Thymus (tissue), 11 donors: ENCODE measurements around the gene APOD. TPM values are rescaled to one million over a fixed set of nuclear protein-coding genes. Genes with fewer than 3 reads are reported as not detected.

Source experiments
- DNase-seq, 9 donors: peaks; one replicate each; pipeline ENCODE4 v3.0.0-alpha.2; 2013; ENCODE audit warnings: low spot score in 9 of 9, low read depth in 6 of 9, missing footprints in 1 of 9
- H3K27ac ChIP-seq, 2 donors: one replicate each; pipeline ENCODE4 v1.5.1; 2013; ENCODE audit warnings: control low read depth in 1 of 2, low read depth in 1 of 2, low read length in 1 of 2, mild to moderate bottlenecking in 1 of 2, moderate library complexity in 1 of 2
- H3K27me3 ChIP-seq, 2 donors: one replicate each; pipeline ENCODE4 v1.5.1; 2013; ENCODE audit warnings: low read length in 1 of 2; ENCODE audit not compliant: control insufficient read depth in 2 of 2, insufficient read depth in 1 of 2
- H3K36me3 ChIP-seq, 2 donors: one replicate each; pipeline ENCODE4 v1.5.1; 2013; ENCODE audit warnings: low read length in 1 of 2, mild to moderate bottlenecking in 1 of 2, moderate library complexity in 1 of 2; ENCODE audit not compliant: control insufficient read depth in 2 of 2, insufficient read depth in 2 of 2
- H3K4me1 ChIP-seq, 2 donors: one replicate each; pipeline ENCODE4 v1.5.1; 2013; ENCODE audit warnings: low read length in 2 of 2; ENCODE audit not compliant: control insufficient read depth in 2 of 2, insufficient read depth in 2 of 2
- H3K4me3 ChIP-seq, 2 donors: one replicate each; pipeline ENCODE4 v1.5.1; 2013; ENCODE audit warnings: low read length in 2 of 2, control low read depth in 1 of 2, mild to moderate bottlenecking in 1 of 2
- H3K9me3 ChIP-seq, 2 donors: one replicate each; pipeline ENCODE4 v1.5.1; 2013; ENCODE audit warnings: low read length in 1 of 2, mild to moderate bottlenecking in 1 of 2; ENCODE audit not compliant: control insufficient read depth in 2 of 2, insufficient read depth in 1 of 2
- WGBS: extraction: QIAGEN DNeasy Blood & Tissue Kit; methylation state at CpG from one replicate; pipeline ENCODE4 v1.1.7; 2013; 5-methylcytosine and 5-hydroxymethylcytosine counted together
- polyA plus RNA-seq: library from polyadenylated mRNA; stranded (reverse); fragments of 200-250 nt; gene quantifications from one replicate; pipeline ENCODE4 v1.2.3, GENCODE V29; 2013
- total RNA-seq: library from RNA; stranded (reverse); fragments of 120-200 nt; gene quantifications from one replicate; pipeline ENCODE4 v1.2.4, GENCODE V29; 2013
- donor health status: healthy.

Gene APOD
- total and polyA plus RNA-seq, 2 donors, result 2.9 to 200 TPM

DNA sequence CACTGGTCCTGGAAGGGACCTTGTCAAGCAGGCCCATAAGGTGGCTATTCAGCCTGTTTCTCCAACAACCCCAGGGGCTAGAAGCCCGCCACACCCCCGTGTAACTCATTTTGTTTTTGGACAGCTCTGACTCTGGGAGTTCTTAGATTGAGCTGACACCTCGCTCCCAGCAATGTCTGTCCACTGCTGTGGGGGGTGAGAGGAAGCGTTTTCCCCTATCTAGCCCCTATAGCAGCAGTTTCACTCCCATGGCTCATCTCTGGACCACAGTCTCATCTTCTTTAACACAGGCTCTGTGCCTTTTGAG, 39.6 kb downstream of the APOD start:
- H3K27ac ChIP-seq, result no peak overlapping the region
- WGBS, result 97% methylated on average over 4 of the region's 4 CpGs
- H3K27me3 ChIP-seq, result no peaks in the 10 kb centered on the region
- H3K4me3 ChIP-seq, result peak overlapping the region in 1 of 2 donors; percentile 72
- DNase-seq, result no peak
- no peaks in the 10 kb centered on the region for H3K9me3 ChIP-seq
- H3K4me1 ChIP-seq, result peaks cover 38 to 70% of the 10 kb centered on the region in 2 donors
- peaks cover 0 to 5% of the 10 kb centered on the region in 2 donors for H3K36me3 ChIP-seq

DNA sequence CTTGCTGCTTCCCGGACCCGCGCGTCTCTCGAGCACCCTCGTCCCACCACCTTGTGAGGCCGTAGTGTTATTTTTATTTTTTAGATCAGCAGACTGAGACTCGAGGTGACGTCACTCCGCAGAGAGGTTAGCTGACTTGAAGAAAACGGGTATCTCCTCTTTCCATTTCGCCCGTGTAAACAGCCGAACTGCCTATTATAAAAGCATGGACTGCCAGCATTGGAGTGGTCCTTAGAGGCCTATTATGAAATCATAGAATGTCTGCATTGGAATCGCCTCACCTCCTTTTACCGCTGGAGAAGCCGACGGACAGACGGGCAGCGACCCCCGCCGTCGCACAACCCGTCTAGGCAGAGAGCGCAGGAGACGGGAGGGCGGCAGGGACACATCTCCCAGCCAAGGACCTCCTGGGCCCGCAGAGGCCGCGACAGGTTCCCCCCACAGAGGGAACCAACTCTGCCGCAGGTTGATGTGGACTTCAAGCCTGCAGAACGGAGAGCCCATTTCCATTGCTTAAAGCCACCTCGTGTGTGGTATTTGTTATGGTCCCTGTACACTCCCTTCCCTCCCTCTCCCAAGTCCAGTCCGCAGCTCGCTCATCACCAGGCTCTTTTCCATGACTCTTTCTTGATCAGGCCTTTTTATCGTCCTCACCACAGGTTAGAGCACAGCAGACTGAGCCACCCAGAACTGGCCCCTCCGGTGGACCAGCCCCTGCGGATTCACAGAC, 40.1 kb downstream of the APOD start:
- Histone ChIP-seq H3K36me3 (peaks cover 0 to 5% of the 10 kb centered on the region in 2 donors), H3K4me1 (peaks cover 36 to 66% of the 10 kb centered on the region in 2 donors), H3K9me3 (no peaks in the 10 kb centered on the region), H3K4me3 (peak overlapping the region; percentile 72 to 93), H3K27ac (peak overlapping the region; percentile 77 to 87), H3K27me3 (no peaks in the 10 kb centered on the region)
- WGBS, result 27% methylated on average over 38 of the region's 38 CpGs
- no peak for DNase-seq

DNA sequence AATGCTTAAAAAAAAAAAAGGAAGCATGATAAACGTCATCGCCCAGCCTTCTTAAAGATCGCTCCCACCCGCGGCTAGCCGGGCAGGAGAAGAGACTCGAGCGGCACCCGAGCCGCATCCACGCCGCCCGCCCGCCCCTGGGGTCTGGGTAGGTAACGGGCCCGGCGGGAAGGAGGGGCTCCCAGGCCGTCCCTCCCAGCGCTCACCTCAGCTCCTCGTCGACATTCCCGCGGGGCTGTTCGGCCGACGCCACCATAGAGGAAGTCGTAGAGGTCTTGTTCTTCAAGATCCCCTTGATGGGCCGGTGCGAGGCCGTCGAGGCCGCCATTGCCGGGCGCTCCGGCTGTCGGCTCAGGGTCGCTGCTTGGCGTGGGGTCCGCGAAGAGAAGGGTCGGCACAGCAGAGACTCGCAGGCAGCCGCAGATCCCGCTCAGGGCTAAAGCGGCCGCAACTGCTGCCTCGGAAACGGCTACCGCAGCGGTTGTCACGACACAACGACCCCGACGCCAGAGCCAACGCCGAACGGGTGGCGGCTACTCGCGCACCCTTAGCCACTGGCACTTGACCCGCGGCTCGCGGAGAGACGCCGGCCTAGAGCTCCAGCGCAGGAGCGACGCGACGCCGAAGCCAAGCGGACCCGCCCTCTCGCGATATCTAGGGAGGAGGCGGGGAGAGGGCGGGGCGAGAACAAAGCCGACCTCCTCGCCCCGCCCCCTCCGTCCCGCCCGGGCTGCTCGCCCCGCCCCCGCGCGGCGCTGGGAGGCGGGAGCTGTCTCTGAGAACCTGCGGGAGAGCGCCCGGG, 40.8 kb downstream of the APOD start, which contains the start of gene PPP1R2:
Gene PPP1R2, minus strand, starts transcription at position 628 of the 802 bp plus-strand sequence. Its CDS starts 300 bp downstream, at position 328.
- WGBS, result under 1% methylated on average over 95 of the region's 95 CpGs
- peaks cover 30 to 58% of the 10 kb centered on the region in 2 donors for H3K4me1 ChIP-seq
- H3K9me3 ChIP-seq, result no peaks in the 10 kb centered on the region

DNA sequence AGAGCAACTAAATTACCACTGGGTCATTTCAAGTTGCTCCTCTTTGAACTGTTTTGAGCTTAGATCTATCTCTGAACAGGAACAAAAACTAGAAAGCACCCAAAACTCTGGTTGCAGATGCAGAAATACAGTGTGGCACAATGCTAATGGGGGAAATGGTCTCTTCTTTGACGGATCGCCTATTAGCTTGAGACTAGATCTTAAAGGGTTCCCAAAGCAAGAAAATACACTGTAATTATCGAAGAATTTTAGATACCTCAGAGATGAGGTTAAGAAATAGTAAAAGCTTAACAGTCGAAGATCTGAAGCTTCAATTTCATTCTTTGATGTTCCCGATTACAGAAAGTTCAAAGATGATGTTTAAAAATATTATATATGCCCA, 41.4 kb downstream of the APOD start:
- Histone ChIP-seq H3K27ac (peak overlapping the region in 1 of 2 donors; percentile 93), H3K27me3 (no peaks in the 10 kb centered on the region), H3K4me1 (peaks cover 29 to 53% of the 10 kb centered on the region in 2 donors), H3K4me3 (peak overlapping the region; percentile 72 to 93), H3K9me3 (no peaks in the 10 kb centered on the region), H3K36me3 (peaks cover 0 to 9% of the 10 kb centered on the region in 2 donors)
- peak in 1 of 9 donors; percentile 64 for DNase-seq
- WGBS, result under 1% methylated on average over 5 of the region's 5 CpGs

More for the DNA sequence above, 40.8 kb downstream of the APOD start, which contains the start of gene PPP1R2:
- peak within 1 kb of the TSS; percentile 72 to 93 for H3K4me3 ChIP-seq
- peak in 8 of 9 donors; percentile 79 to 95 (median 91) for DNase-seq
- peaks cover 0 to 7% of the 10 kb centered on the region in 2 donors for H3K36me3 ChIP-seq
- H3K27ac ChIP-seq, result peak within 1 kb of the TSS; percentile 87 to 93
- no peaks in the 10 kb centered on the region for H3K27me3 ChIP-seq

DNA sequence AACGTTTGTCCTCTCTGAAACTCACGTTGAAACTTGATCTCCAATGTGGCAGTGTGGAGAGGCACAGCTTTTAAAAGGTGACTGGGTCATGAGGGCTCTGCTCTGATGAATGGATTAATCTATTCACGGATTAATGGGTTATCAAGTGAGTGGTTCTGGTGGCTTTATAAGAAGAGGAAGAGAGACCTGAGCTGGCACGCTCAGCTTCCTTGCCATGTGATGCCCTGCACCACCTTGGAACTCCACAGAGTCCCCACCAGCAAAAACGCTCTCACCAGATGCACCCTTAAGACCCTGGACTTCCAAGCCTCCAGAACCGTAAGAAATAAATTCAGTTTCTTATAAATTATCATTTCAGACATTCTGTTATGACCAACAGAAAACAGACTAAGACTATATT, 43.2 kb downstream of the APOD start:
- H3K4me3 ChIP-seq, result peak overlapping the region in 1 of 2 donors; percentile 3
- no peak for DNase-seq
- H3K27me3 ChIP-seq, result no peaks in the 10 kb centered on the region
- no peak overlapping the region for H3K27ac ChIP-seq
- peaks cover 18 to 39% of the 10 kb centered on the region in 2 donors for H3K4me1 ChIP-seq
- no peaks in the 10 kb centered on the region for H3K9me3 ChIP-seq
- peaks cover 0 to 9% of the 10 kb centered on the region in 2 donors for H3K36me3 ChIP-seq
- WGBS, result 47% methylated on average over 6 of the region's 6 CpGs

DNA sequence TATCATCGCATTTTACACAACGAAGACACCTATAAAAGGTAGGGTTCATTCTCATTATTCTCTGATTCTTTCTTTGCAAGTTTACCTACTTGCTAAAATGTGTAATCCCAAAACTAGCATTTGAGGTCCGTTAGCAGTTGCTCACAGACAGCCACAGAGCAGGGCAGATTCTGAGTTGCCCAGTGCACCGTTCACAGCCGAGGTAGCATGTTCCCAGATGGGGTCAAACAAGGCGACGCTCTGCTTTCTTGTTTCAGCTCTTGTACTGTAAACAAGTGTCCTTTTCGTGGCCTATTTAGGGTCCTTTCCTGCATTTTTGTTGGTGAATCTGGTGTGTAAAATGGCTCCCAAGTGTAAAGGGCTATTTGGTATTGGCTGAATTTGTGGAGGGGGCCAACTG, 43.7 kb downstream of the APOD start:
- Histone ChIP-seq H3K9me3 (no peaks in the 10 kb centered on the region), H3K4me3 (peak overlapping the region in 1 of 2 donors; percentile 3), H3K4me1 (peaks cover 17 to 34% of the 10 kb centered on the region in 2 donors), H3K27me3 (no peaks in the 10 kb centered on the region), H3K27ac (no peak overlapping the region), H3K36me3 (peaks cover 0 to 9% of the 10 kb centered on the region in 2 donors)
- 92% methylated on average over 8 of the region's 8 CpGs for WGBS
- no peak for DNase-seq

DNA sequence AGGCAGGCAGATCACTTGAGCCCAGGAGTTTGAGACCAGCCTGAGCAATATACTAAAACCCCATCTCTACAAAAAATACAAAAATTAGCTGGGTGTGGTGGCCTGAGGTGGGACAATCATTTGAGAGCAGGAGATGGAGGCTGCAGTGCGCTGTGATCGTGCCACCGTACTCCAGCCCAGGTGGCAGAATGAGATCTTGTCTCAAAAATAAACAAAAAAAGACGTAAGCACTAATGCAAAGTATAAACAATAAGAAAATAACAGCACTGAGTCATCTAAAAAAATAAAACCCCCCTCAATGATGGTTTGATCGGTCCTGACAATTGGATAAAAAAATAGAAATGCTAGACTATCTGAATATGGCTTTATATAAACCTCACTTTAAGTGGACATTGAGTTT, 44.3 kb downstream of the APOD start:
- no peak overlapping the region for H3K27ac ChIP-seq
- no peaks in the 10 kb centered on the region for H3K27me3 ChIP-seq
- WGBS, result 97% methylated on average over 5 of the region's 5 CpGs
- H3K4me1 ChIP-seq, result peaks cover 12 to 28% of the 10 kb centered on the region in 2 donors
- H3K4me3 ChIP-seq, result no peak overlapping the region
- H3K36me3 ChIP-seq, result peaks cover 0 to 9% of the 10 kb centered on the region in 2 donors
- DNase-seq, result no peak
- H3K9me3 ChIP-seq, result no peaks in the 10 kb centered on the region

DNA sequence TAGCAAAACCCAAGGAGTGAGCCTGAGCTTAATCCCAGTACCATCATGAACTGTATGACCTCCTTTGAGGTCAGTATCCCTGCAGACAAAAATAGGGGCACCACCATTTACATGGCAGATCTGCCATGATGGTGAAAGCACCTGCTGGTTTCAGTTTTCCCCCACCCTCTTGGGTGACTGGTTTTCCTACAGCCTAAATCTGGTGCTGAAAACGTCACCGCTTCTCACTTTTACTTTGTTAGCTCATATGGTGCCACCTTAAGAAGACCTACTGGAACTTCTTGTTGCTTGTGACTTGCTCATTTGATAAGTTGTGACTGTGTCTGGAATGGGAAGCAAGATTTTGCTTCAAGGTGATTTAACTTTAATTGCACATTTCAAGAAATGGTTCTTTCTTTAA, 45.7 kb downstream of the APOD start:
- 69% methylated on average over 2 of the region's 2 CpGs for WGBS
- peaks cover 0 to 9% of the 10 kb centered on the region in 2 donors for H3K36me3 ChIP-seq
- H3K4me1 ChIP-seq, result peaks cover 9 to 17% of the 10 kb centered on the region in 2 donors
- H3K27me3 ChIP-seq, result no peaks in the 10 kb centered on the region
- DNase-seq, result peak in 1 of 9 donors; percentile 50
- H3K4me3 ChIP-seq, result no peak overlapping the region
- no peaks in the 10 kb centered on the region for H3K9me3 ChIP-seq
- no peak overlapping the region for H3K27ac ChIP-seq

DNA sequence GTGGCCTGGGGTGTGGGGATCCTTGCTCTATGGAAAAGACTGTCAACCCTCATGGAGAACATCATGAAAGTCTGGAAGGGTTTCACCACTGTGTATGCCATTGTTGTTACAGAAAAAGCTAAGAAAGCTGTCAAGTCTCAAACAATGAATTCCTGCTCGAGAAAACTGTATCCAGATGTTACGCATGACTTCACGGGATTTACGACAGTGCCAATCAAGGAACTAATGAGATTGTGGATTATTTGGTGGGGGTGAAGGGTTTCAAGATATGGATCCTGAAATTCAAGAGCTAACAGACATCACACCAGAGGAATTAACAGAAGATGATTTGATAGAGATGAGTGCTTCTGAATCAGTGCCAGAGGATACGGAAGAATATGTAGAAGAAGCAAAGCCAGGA, 48.4 kb downstream of the APOD start:
- Histone ChIP-seq H3K27ac (no peak overlapping the region), H3K36me3 (peaks cover 0 to 9% of the 10 kb centered on the region in 2 donors), H3K9me3 (no peaks in the 10 kb centered on the region), H3K4me1 (peaks cover 6 to 8% of the 10 kb centered on the region in 2 donors), H3K4me3 (no peak overlapping the region), H3K27me3 (no peaks in the 10 kb centered on the region)
- DNase-seq, result no peak
- 93% methylated on average over 5 of the region's 5 CpGs for WGBS
